B cell (primary cell): ENCODE results near the gene ATAD3B. TPM values are rescaled to one million over a fixed set of nuclear protein-coding genes. Genes with fewer than 3 reads are reported as not detected.
A peak's percentile ranks its signal among the peaks of the same experiment; 100 is the strongest.

ENCODE experiments used
- ATAC-seq: fragments of 200-7000 bp; cut with Tn5 transposase; one replicate; pipeline ENCODE4 v1.10.0; 2021; ENCODE audit warnings: low read depth, mild to moderate bottlenecking, moderate number of reproducible peaks, moderate library complexity
- CTCF ChIA-PET: fragments of 350-600 bp; sonication (Branson Sonifier 250); formaldehyde crosslinking; loops from one replicate; lab custom pipeline; 2021; ENCODE audit warnings: antibody characterized with exemption, inconsistent platforms; lab: Charles Lee
- POLR2A ChIA-PET: fragments of 350-600 bp; sonication (Branson Sonifier 250); formaldehyde crosslinking; loops from one replicate; lab custom pipeline; 2021; ENCODE audit warnings: antibody characterized with exemption; lab: Charles Lee
- DNase-seq: peaks from one replicate; pipeline ENCODE4 v3.0.0; 2013
- H2AFZ ChIP-seq: 2 replicates; pipeline ENCODE4 v1.6.1; 2012; ENCODE audit warnings: mild to moderate bottlenecking, low read depth, low read length; ENCODE audit not compliant: insufficient read depth, poor library complexity, severe bottlenecking
- H3K27ac ChIP-seq, 2 donors: 1 replicate in 1 of 2; 2 replicates in 1 of 2; pipeline ENCODE4 v1.5.1; 2012 to 2013; ENCODE audit warnings: low read length in 2 of 2, mild to moderate bottlenecking in 2 of 2, moderate library complexity in 1 of 2
- H3K27me3 ChIP-seq, 4 experiments: fragments of 200-600 bp in 1 of 4; sonication (generic) in 1 of 4; replicated peaks in 1 of 4; 1 replicate in 2 of 4; 2 replicates in 2 of 4; pipeline versions ENCODE4 v1.6.1 to v1.7.0; 2013 to 2016; ENCODE audit warnings: low read length in 3 of 4, mild to moderate bottlenecking in 2 of 4, mixed read lengths in 1 of 4, moderate library complexity in 1 of 4; ENCODE audit not compliant: insufficient read depth in 4 of 4, control insufficient read depth in 3 of 4; ENCODE audit errors: control extremely low read depth in 1 of 4
- H3K36me3 ChIP-seq, 2 experiments: replicated peaks in 1 of 2; 1 replicate in 1 of 2; 2 replicates in 1 of 2; pipeline versions ENCODE4 v1.6.1 to v1.7.1; 2013; ENCODE audit warnings: low read length in 1 of 2; ENCODE audit not compliant: insufficient read depth in 2 of 2, control insufficient read depth in 1 of 2; ENCODE audit errors: control extremely low read depth in 1 of 2, extremely low read depth in 1 of 2
- H3K4me1 ChIP-seq, 2 donors: fragments of 200-600 bp in 1 of 2; sonication (generic) in 1 of 2; 1 replicate in 1 of 2; 2 replicates in 1 of 2; pipeline versions ENCODE4 v1.5.1 to v1.6.1; 2013 to 2017; ENCODE audit warnings: low read length in 2 of 2; ENCODE audit not compliant: control insufficient read depth in 2 of 2, insufficient read depth in 2 of 2
- H3K4me2 ChIP-seq: replicated peaks from 2 replicates; pipeline ENCODE3; 2012; ENCODE audit warnings: mild to moderate bottlenecking, low read depth, low read length; ENCODE audit not compliant: poor library complexity, severe bottlenecking
- H3K4me3 ChIP-seq, 5 experiments: fragments of 200-600 bp in 1 of 5; sonication (generic) in 1 of 5; 1 replicate in 3 of 5; 2 replicates in 2 of 5; pipeline versions ENCODE4 v1.5.1 to v1.7.0; 2011 to 2016; ENCODE audit warnings: low read length in 4 of 5, mild to moderate bottlenecking in 4 of 5, low read depth in 2 of 5, control low read depth in 1 of 5, moderate library complexity in 1 of 5; ENCODE audit not compliant: insufficient read depth in 1 of 5; ENCODE audit errors: control extremely low read depth in 1 of 5, extremely low read depth in 1 of 5
- H3K79me2 ChIP-seq: fragments of 200-600 bp; sonication (generic); one replicate; pipeline ENCODE4 v1.6.0; 2016; ENCODE audit warnings: low read length; ENCODE audit not compliant: control insufficient read depth, insufficient read depth
- H3K9ac ChIP-seq: fragments of 200-600 bp; sonication (generic); 2 replicates; pipeline ENCODE4 v1.6.1; 2017; ENCODE audit warnings: mild to moderate bottlenecking, low read length, moderate library complexity
- H3K9me3 ChIP-seq, 3 donors: one replicate each; pipeline versions ENCODE4 v1.6.1 to v1.7.1; 2013; ENCODE audit warnings: low read length in 2 of 3; ENCODE audit not compliant: control insufficient read depth in 2 of 3, insufficient read depth in 1 of 3; ENCODE audit errors: control extremely low read depth in 1 of 3
- H4K20me1 ChIP-seq: 2 replicates; pipeline ENCODE4 v1.6.0; 2012; ENCODE audit warnings: mild to moderate bottlenecking, low read length; ENCODE audit not compliant: insufficient read depth, control insufficient read depth, poor library complexity, severe bottlenecking
- H3K27ac Mint-ChIP-seq: one replicate; pipeline ENCODE4 v1.8.0; 2021; ENCODE audit warnings: mixed read lengths
- H3K27me3 Mint-ChIP-seq: one replicate; pipeline ENCODE4 v1.8.0; 2021; ENCODE audit warnings: mixed read lengths
- H3K4me1 Mint-ChIP-seq: one replicate; pipeline ENCODE4 v1.8.0; 2021; ENCODE audit warnings: mixed read lengths
- H3K4me3 Mint-ChIP-seq: one replicate; pipeline ENCODE4 v1.8.0; 2021; ENCODE audit warnings: mixed read lengths
- H3K9me3 Mint-ChIP-seq: one replicate; pipeline ENCODE4 v1.8.0; 2022; ENCODE audit warnings: mixed read lengths; ENCODE audit not compliant: insufficient read depth
- CTCF ChIP-seq: fragments of 200-600 bp; IDR thresholded peaks from one replicate; pipeline ENCODE4 v1.8.0; 2022; ENCODE audit warnings: antibody characterized with exemption, mild to moderate bottlenecking
- EZH2 ChIP-seq: IDR thresholded peaks from 2 replicates; pipeline ENCODE4 v1.6.1; 2012; ENCODE audit warnings: borderline replicate concordance, low read depth, mild to moderate bottlenecking, moderate library complexity, low read length; ENCODE audit not compliant: insufficient read depth, poor library complexity, severe bottlenecking
- WGBS: methylation state at CpG from one replicate; pipeline ENCODE4 v1.1.5; 2013; ENCODE audit warnings: missing lambda C conversion rate; ENCODE audit not compliant: insufficient coverage; 5-methylcytosine and 5-hydroxymethylcytosine counted together
- intact Hi-C: fragments of 100-400 bp; cut with micrococcal nuclease; formaldehyde crosslinking; loops from one replicate; pipeline ENCODE4 v1.10.0; 2022
- polyA plus RNA-seq: library from polyadenylated mRNA; depleted of rRNA; stranded (reverse); fragments of >200 nt; gene quantifications from 2 replicates; pipeline ENCODE4 v1.2.3, GENCODE V29; 2012
- total RNA-seq, 2 donors: library from RNA; stranded (reverse); fragments of 120-200 nt in 1 of 2; gene quantifications; 1 replicate in 1 of 2; 2 replicates in 1 of 2; pipeline versions ENCODE4 v1.2.3 to v1.2.4, GENCODE V29; 2013 to 2022

ATAD3B gene
- total and polyA plus RNA-seq, 2 donors (not counting 1 experiment from before 2014, with no cell fraction given) = 50.9 to 51.5 TPM

- ChIA-PET POLR2A (no interaction called here), CTCF (no interaction called here)
- peaks cover 7% of the 10 kb centered on the region for H3K4me1 Mint-ChIP-seq
- peaks cover 1% of the 10 kb centered on the region for H3K9me3 Mint-ChIP-seq
- H3K9me3 ChIP-seq = peaks cover 0 to 4% (median under 1%) of the 10 kb centered on the region in 3 donors
- intact Hi-C loops = no loop called here
- H2AFZ ChIP-seq = no peak overlapping the region
- ATAC-seq (no peak), DNase-seq (no peak)
- H3K36me3 ChIP-seq = peaks cover 0 to 11% of the 10 kb centered on the region in 2 experiments
- no peak overlapping the region for H3K4me3 ChIP-seq
- H3K27ac ChIP-seq = no peak overlapping the region
- peaks cover 8% of the 10 kb centered on the region for H4K20me1 ChIP-seq
- peaks cover 0 to 7% (median 1%) of the 10 kb centered on the region in 4 experiments for H3K27me3 ChIP-seq
- no peak overlapping the region for H3K4me2 ChIP-seq
- H3K27me3 Mint-ChIP-seq = peaks cover 3% of the 10 kb centered on the region
- WGBS = 89% methylated on average over 15 of the region's 15 CpGs
- TF ChIP-seq CTCF (no peak), EZH2 (no peak)
- peaks cover 12% of the 10 kb centered on the region for H3K79me2 ChIP-seq
- no peak overlapping the region for H3K27ac Mint-ChIP-seq
- H3K4me1 ChIP-seq = peaks cover 6 to 11% of the 10 kb centered on the region in 2 donors
- no peak overlapping the region for H3K4me3 Mint-ChIP-seq
- no peak overlapping the region for H3K9ac ChIP-seq
These were observed 65.5 kb downstream of the ATAD3B start for GRCh38 chr1:1536938-1537546.

GRCh38 chr1:1537626-1538250 is 66.2 kb downstream of the ATAD3B start:
- Histone ChIP-seq H3K4me2 (no peak overlapping the region), H3K27ac (no peak overlapping the region), H3K4me3 (no peak overlapping the region), H3K9ac (no peak overlapping the region), H3K4me1 (peaks cover 6 to 11% of the 10 kb centered on the region in 2 donors), H3K9me3 (no peaks in the 10 kb centered on the region), H4K20me1 (peaks cover 8% of the 10 kb centered on the region), H3K36me3 (peaks cover 0 to 15% of the 10 kb centered on the region in 2 experiments), H2AFZ (no peak overlapping the region), H3K27me3 (peaks cover 0 to 7% (median 1%) of the 10 kb centered on the region in 4 experiments), H3K79me2 (peaks cover 18% of the 10 kb centered on the region)
- DNase-seq = no peak
- 96% methylated on average over 28 of the region's 32 CpGs for WGBS
- no peaks in the 10 kb centered on the region for H3K9me3 Mint-ChIP-seq
- intact Hi-C loops = no loop called here
- TF ChIP-seq EZH2 = no peak
- TF ChIP-seq CTCF = no peak
- ChIA-PET CTCF (no interaction called here), POLR2A (no interaction called here)
- no peak overlapping the region for H3K27ac Mint-ChIP-seq
- H3K27me3 Mint-ChIP-seq = peaks cover 3% of the 10 kb centered on the region
- H3K4me3 Mint-ChIP-seq = peak overlapping the region; percentile 68
- H3K4me1 Mint-ChIP-seq = peaks cover 7% of the 10 kb centered on the region
- no peak for ATAC-seq
